ENCODE measurements around the gene MRPS24.
"Not testable (repeated sequence)": the region's sequence is repeated elsewhere in the genome, so short reads cannot be mapped to it uniquely, and the experiment has no call there.

Gene MRPS24

DNA sequence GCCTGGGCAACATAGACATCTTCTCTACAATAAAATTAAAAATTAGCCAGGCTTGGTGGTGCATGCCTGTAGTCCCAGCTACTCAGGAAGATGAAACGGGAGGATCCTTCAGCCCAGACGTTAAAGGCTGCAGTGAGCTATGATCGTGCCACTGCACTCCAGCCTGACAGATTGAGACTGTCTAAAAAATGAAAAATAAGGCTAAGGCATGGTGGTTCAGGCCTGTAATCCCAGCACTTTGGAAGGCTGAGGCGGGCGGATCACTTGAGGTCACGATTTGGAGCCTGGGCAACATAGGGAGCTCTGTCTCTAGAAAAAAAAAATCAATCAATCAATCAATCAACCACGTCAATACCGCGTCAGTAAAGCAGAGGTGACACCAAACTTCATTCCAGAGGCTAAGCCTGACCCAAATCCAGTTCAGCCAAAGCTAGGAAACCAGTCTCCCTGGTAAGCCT is 31.1 kb downstream of the MRPS24 start:
- DNase-seq (ENCODE audit: low read depth, low spot score) = no peak

DNA sequence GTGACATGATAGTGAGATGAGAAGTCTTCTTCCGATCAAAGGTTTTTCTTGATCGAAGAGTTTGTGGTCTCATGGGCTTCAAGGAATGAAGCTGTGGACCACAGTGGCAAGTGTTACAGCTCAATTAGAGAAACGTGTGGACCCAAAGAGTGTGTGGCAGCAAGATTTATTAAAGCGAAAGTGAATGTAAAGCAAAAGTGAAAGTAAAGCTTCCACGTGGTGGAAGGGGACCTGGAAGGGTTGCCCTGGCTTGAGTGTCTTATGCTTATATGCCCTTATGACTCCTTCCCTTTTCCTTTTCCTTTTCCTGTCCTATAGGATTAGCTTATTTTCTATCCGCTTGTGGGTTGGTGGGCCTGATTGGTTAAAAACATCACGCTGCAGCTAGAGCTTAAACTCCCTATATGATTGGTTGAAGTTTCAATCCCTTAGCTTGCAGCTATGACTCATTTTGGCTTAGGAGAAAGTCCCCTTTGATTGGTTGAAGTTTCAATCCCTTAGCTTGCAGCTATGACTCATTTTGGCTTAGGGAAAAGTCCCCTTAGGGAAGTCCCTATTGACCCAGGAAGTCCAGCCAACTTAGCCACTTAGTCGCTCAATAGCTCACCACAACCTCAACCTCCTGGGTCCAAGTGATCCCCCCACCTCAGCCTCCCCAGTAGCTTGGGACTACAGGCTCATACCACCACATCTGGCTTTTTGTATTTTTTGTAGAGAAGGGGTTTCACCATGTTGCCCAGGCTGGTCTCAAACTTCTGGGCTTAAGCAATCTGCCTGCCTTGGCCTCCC is 34.7 kb downstream of the MRPS24 start:
- DNase-seq (ENCODE audit: low read depth, low spot score) = no peak

DNA sequence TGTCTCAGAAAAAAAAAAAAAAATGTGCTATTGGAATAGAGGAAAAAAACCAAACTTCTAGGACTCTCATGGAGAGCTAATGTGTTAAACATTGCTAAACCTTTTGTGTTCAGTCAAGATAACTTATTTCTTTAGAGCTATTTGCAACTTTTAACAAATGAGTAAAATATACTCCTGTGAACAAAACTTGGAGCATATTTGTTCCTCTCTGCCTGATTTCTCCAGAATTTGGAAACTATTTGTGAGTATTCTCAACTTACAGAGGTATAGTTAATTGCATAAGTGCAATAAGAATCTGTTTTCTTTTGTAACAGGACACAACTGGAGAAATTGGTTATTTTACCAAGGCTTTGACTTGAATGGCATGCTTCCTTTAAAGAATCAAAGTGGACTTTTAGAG is 38.4 kb downstream of the MRPS24 start:
- DNase-seq (ENCODE audit: low read depth, low spot score) = not testable (repeated sequence)

DNA sequence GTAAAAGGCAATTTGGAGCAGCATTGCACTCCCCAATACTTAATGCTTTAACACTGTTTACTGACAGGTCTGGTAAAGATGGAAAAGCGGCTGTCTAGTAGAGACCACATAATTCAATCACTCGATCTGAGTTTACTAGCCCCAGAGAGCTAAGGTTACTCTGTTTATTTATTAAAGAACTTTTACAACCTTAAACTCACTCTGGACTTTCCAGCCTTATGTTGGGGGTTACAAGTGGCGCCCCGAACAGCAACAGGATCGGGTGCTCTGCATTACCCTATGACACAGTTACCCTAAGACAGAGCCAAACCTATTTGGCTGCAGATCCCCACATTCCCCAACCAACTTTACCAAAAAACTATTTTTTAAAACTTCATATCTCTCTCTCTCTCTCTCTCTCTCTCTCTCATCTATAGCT is 43.9 kb downstream of the MRPS24 start:
- DNase-seq (ENCODE audit: low read depth, low spot score) = no peak

DNA sequence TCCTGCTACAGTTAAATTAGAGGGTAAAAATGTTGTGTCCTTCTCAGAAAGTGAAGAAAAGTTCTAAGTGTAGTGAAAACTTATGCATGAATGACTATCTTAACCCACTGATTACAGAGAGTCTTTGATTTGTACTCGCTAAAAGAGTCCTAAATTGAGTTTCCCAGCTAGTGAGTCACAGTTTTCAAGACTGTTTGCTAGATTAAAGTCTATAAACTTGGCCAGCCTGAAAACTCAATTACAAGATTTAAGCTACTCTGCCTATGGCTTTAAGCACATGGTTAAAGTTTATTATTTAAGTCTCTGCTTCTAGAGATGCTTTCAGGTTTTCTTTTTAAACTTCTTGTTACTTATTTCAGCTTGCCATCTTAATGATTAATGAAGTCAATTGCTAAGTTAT is 44.4 kb downstream of the MRPS24 start:
- no peak for DNase-seq (ENCODE audit: low read depth, low spot score)

DNA sequence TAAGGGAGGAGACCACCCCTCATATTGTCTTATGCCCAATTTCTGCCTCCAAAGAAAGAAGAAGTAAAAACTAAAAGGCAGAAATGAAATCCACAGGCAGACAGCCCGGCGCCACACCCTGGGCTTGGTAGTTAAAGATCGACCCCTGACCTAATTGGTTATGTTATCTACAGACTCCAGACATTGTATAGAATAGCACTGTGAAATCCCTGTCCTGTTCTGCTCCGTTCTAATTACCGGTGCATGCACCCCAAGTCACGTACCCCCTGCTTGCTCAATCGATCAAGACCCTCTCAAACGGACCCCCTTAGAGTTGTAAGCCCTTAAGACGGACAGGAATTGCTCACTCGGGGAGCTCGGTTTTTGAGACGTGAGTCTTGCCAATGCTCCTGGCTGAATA is 44.8 kb downstream of the MRPS24 start:
- DNase-seq (ENCODE audit: low read depth, low spot score) = not testable (repeated sequence)

DNA sequence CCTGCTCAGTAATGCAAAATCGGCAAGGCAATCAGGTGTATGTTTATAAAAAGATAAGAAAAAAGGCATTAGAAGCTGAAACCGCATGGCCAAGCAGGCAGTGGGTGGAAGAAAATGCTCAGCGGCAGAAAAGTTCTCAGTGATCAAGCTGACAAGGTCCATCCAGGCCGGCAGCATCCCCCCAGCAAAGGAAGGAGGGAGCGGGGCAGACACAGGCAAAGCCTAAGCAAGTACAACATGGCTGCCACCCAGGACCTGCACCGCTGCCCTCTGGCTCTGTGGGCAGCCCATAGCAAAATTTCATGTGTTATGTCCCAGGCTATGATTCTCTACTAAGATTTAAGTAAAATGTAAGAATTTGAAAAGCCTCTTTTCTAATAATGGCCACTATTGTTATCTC is 45.4 kb downstream of the MRPS24 start:
- DNase-seq (ENCODE audit: low read depth, low spot score) = no peak

DNA sequence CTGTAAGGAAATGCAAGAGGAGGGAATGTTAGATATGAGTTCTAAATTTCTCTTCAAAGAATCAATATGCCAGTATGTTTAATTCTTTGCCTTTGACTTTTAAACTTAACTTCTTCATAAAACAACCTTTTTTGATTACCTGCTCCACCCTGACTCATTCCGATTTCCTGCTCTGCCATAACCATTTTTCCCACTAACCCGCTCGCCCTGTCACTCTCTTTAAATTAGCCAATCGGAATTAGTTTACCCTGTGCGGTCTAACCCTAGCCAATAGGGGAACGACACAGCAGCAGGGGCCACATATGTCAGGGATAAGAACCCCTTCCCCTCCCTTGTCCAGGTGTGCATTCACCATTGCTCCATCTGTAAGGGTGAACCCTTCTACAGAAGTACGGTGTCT is 45.9 kb downstream of the MRPS24 start:
- not testable (repeated sequence) for DNase-seq (ENCODE audit: low read depth, low spot score)
